HEK293 (cell line): ENCODE data around the gene SF3B3.

Experiments
- CTCF ChIA-PET: fragments of 350-600 bp; formaldehyde crosslinking; extraction: SDS; loops from one replicate; lab custom pipeline; 2021; ENCODE audit warnings: antibody characterized with exemption; lab: Yijun Ruan, JAX
- POLR2A ChIA-PET: fragments of 300-600 bp; formaldehyde crosslinking; extraction: SDS; loops from one replicate; lab custom pipeline; 2020; ENCODE audit warnings: antibody characterized with exemption, inconsistent platforms; lab: Yijun Ruan, JAX
- H3K27ac ChIP-seq: fragments of 200-500 bp; sonication (Bioruptor generic); 2 replicates; pipeline ENCODE4 v1.5.1; 2014; ENCODE audit warnings: low read depth, low read length, control low read depth, inconsistent platforms; ENCODE audit errors: extremely low read depth
- H3K36me3 ChIP-seq, 2 experiments: fragments of 200-500 bp in 1 of 2; sonication (Bioruptor generic) in 1 of 2; 1 replicate in 1 of 2; 2 replicates in 1 of 2; pipeline ENCODE4 v1.5.1; 2014 to 2017; ENCODE audit warnings: inconsistent platforms in 2 of 2, low read length in 2 of 2; ENCODE audit not compliant: control insufficient read depth in 2 of 2, insufficient read depth in 1 of 2
- H3K4me1 ChIP-seq: fragments of 200-500 bp; sonication (Bioruptor generic); 2 replicates; pipeline ENCODE4 v1.5.1; 2014; ENCODE audit warnings: mild to moderate bottlenecking, low read length, inconsistent platforms; ENCODE audit not compliant: control insufficient read depth, insufficient read depth
- H3K4me3 ChIP-seq: 2 replicates; pipeline ENCODE4 v1.5.1; 2011; ENCODE audit warnings: low read depth, mild to moderate bottlenecking, control low read depth, low read length, moderate library complexity
- H3K9me3 ChIP-seq: fragments of 200-500 bp; sonication (Bioruptor generic); 2 replicates; pipeline ENCODE4 v1.5.1; 2014; ENCODE audit warnings: low read depth, low read length, inconsistent platforms; ENCODE audit not compliant: control insufficient read depth, insufficient read depth
- ELK4 ChIP-seq: IDR thresholded peaks from 2 replicates; pipeline ENCODE4 v1.6.1; 2011; ENCODE audit warnings: mild to moderate bottlenecking, low read depth, low read length, borderline replicate concordance
- GLI4 ChIP-seq: fragments of 450-650 bp; formaldehyde crosslinking; IDR thresholded peaks from 2 replicates; pipeline ENCODE4 v1.5.1; 2016; ENCODE audit warnings: missing biosample characterization, missing genetic modification characterization
- OVOL3 ChIP-seq: fragments of 450-650 bp; formaldehyde crosslinking; IDR thresholded peaks from 2 replicates; pipeline ENCODE4 v1.5.1; 2016; ENCODE audit warnings: missing biosample characterization, missing genetic modification characterization
- SP3 ChIP-seq: fragments of 450-650 bp; formaldehyde crosslinking; IDR thresholded peaks from 2 replicates; pipeline ENCODE4 v1.5.1; 2016; ENCODE audit warnings: missing biosample characterization, missing genetic modification characterization
- TCF7L2 ChIP-seq: IDR thresholded peaks from 2 replicates; pipeline ENCODE4 v1.6.1; 2011; ENCODE audit warnings: low read depth, mild to moderate bottlenecking, inconsistent platforms, low read length, moderate library complexity, borderline replicate concordance
- YY1 ChIP-seq: fragments of 450-650 bp; formaldehyde crosslinking; IDR thresholded peaks from 2 replicates; pipeline ENCODE4 v1.5.1; 2018; ENCODE audit warnings: missing biosample characterization, missing genetic modification characterization
- ZBTB1 ChIP-seq: fragments of 450-650 bp; formaldehyde crosslinking; IDR thresholded peaks from 2 replicates; pipeline ENCODE4 v1.5.1; 2016; ENCODE audit warnings: missing biosample characterization, missing genetic modification characterization
- ZBTB21 ChIP-seq: fragments of 450-650 bp; formaldehyde crosslinking; IDR thresholded peaks from 2 replicates; pipeline ENCODE4 v1.5.1; 2017; ENCODE audit warnings: missing biosample characterization, missing genetic modification characterization
- ZFHX2 ChIP-seq: fragments of 450-650 bp; formaldehyde crosslinking; conservative IDR thresholded peaks from 2 replicates; pipeline ENCODE4 v1.5.1; 2016; ENCODE audit warnings: missing biosample characterization, missing genetic modification characterization
- ZNF112 ChIP-seq: fragments of 450-650 bp; formaldehyde crosslinking; IDR thresholded peaks from 2 replicates; pipeline ENCODE4 v1.5.0; 2017; ENCODE audit warnings: missing biosample characterization, missing genetic modification characterization
- ZNF121 ChIP-seq: fragments of 450-650 bp; formaldehyde crosslinking; IDR thresholded peaks from 2 replicates; pipeline ENCODE4 v1.5.1; 2016; ENCODE audit warnings: missing biosample characterization, missing genetic modification characterization
- ZNF132 ChIP-seq: fragments of 450-650 bp; formaldehyde crosslinking; IDR thresholded peaks from 2 replicates; pipeline ENCODE4 v1.5.1; 2017; ENCODE audit warnings: missing biosample characterization, missing genetic modification characterization, borderline replicate concordance
- ZNF157 ChIP-seq: fragments of 450-650 bp; formaldehyde crosslinking; IDR thresholded peaks from 2 replicates; pipeline ENCODE4 v1.5.1; 2016; ENCODE audit warnings: missing biosample characterization, missing genetic modification characterization
- ZNF174 ChIP-seq: fragments of 450-650 bp; formaldehyde crosslinking; IDR thresholded peaks from 2 replicates; pipeline ENCODE4 v1.5.0; 2017; ENCODE audit warnings: missing biosample characterization, mild to moderate bottlenecking, missing genetic modification characterization
- ZNF175 ChIP-seq: fragments of 450-650 bp; formaldehyde crosslinking; IDR thresholded peaks from 2 replicates; pipeline ENCODE4 v1.5.1; 2016; ENCODE audit warnings: missing biosample characterization, missing genetic modification characterization
- ZNF2 ChIP-seq: fragments of 450-650 bp; formaldehyde crosslinking; IDR thresholded peaks from 2 replicates; pipeline ENCODE4 v1.5.1; 2016; ENCODE audit warnings: missing biosample characterization, missing genetic modification characterization
- ZNF211 ChIP-seq: fragments of 450-650 bp; formaldehyde crosslinking; IDR thresholded peaks from 2 replicates; pipeline ENCODE4 v1.5.1; 2016; ENCODE audit warnings: low read depth, missing biosample characterization, missing genetic modification characterization
- ZNF221 ChIP-seq: fragments of 450-650 bp; formaldehyde crosslinking; IDR thresholded peaks from 2 replicates; pipeline ENCODE4 v1.5.1; 2017; ENCODE audit warnings: missing biosample characterization, missing genetic modification characterization, borderline replicate concordance
- ZNF391 ChIP-seq: fragments of 450-650 bp; formaldehyde crosslinking; IDR thresholded peaks from 2 replicates; pipeline ENCODE4 v1.5.1; 2016; ENCODE audit warnings: low read depth, missing biosample characterization, missing genetic modification characterization, borderline replicate concordance
- ZNF501 ChIP-seq: fragments of 450-650 bp; formaldehyde crosslinking; IDR thresholded peaks from 2 replicates; pipeline ENCODE4 v1.5.1; 2016; ENCODE audit warnings: missing biosample characterization, missing genetic modification characterization
- ZNF530 ChIP-seq: fragments of 450-650 bp; formaldehyde crosslinking; IDR thresholded peaks from 2 replicates; pipeline ENCODE4 v1.5.1; 2016; ENCODE audit warnings: low read depth, missing biosample characterization, missing genetic modification characterization
- ZNF610 ChIP-seq: fragments of 450-650 bp; formaldehyde crosslinking; IDR thresholded peaks from 2 replicates; pipeline ENCODE4 v1.5.1; 2016; ENCODE audit warnings: missing biosample characterization, missing genetic modification characterization, borderline replicate concordance
- ZNF623 ChIP-seq: fragments of 450-650 bp; formaldehyde crosslinking; IDR thresholded peaks from 2 replicates; pipeline ENCODE4 v1.5.1; 2016; ENCODE audit warnings: missing biosample characterization, missing genetic modification characterization
- ZNF785 ChIP-seq: fragments of 450-650 bp; formaldehyde crosslinking; IDR thresholded peaks from 2 replicates; pipeline ENCODE4 v1.5.1; 2016; ENCODE audit warnings: missing biosample characterization, missing genetic modification characterization
- ZNF837 ChIP-seq: fragments of 450-650 bp; formaldehyde crosslinking; IDR thresholded peaks from 2 replicates; pipeline ENCODE4 v1.5.1; 2016; ENCODE audit warnings: missing biosample characterization, missing genetic modification characterization
- ZSCAN30 ChIP-seq: fragments of 450-650 bp; IDR thresholded peaks from 2 replicates; pipeline ENCODE4 v1.5.1; 2018; ENCODE audit warnings: missing biosample characterization, mild to moderate bottlenecking, missing genetic modification characterization, moderate library complexity
- TF ChIP-seq, protein P1 (sequence below): fragments of 450-650 bp; formaldehyde crosslinking; IDR thresholded peaks from 2 replicates; pipeline ENCODE4 v1.5.1; 2017; ENCODE audit warnings: missing biosample characterization, missing genetic modification characterization

SF3B3 gene

DNA sequence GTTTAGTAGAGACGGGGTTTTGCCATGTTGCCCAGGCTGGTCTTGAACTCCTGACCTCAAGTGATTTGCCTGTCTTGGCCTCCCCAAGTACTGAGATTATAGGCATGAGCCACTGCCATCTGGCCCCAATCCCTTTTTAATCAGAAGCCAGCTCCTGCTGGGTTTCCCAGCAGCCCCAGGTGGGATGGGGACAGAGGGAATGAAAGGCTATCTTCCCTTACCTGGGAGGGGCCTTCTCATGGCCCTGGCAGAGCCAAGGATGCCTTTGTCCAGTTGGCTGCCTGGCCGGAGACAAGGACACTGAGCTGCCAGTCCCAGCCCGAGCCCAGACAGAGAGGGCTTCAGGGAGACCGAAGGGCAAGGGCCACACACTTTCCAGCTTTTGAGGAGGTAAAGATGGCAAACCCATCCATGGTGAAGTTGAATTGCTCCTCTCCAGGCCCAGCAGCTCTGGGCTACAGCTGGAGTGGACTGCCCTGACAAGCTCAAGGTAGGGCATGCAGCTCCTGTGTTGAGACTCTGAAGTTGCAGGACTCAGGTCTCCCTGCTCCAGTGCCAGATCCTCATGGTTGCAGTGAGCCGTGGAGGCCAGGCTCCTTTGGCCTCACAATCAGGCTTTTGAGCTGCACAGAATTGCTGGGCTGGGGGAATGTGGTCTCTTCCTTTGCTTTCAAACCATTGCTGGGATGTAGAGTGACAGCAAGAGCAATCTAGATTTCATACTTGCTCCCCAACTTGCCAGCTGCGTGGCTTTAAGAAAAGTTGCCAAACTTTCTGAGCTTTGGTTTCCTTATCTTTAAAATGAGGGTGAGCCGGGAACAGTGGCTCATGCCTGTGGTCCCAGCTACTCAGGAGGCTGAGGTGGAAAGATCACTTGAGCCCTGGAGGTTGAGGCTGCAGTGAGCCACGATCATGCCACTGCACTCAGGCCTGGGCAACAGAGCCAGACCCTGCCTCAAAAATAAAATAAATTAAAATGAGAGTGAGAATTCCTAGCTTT is 78.3 kb downstream of the SF3B3 start:
- no peaks in the 10 kb centered on the region for H3K36me3 ChIP-seq
- H3K9me3 ChIP-seq = no peaks in the 10 kb centered on the region
- no peaks in the 10 kb centered on the region for H3K4me1 ChIP-seq
- ChIA-PET POLR2A (no interaction called here), CTCF (interaction anchor here (0.6 to 0.7 kb wide), 2 partner anchors 49 to 52 kb away, joined by 3 read pairs; no protein-coding TSS in a partner anchor)
- no peak overlapping the region for H3K27ac ChIP-seq
- TF ChIP-seq ZNF174 (tag by site-specific recombination) (no peak), ZNF121 (0 out of 2 replicates have a peak, but pooled peaks have one; percentile 26)
- H3K4me3 ChIP-seq = no peak overlapping the region

DNA sequence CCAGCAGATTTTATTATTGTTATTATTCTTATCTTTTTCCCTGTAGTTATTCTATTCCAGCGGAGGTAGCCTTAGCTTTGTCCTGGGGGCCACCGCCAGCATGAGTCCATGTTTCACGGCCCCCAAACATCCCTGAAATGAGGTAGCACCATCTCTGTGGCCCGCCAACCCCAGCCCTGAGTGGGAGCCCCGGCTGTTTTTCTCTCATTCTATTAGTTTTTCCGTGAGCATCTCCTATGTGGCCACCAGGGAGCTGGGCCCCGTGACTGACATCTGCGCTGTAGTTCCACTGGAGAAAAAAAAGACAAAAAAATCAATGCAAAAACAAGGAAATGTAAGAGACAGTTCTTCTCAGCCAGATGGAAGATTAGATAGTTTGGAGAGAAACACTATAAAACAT is 79.2 kb downstream of the SF3B3 start:
- no peak for TF ChIP-seq SP3 (tag by site-specific recombination)
- no peak for TF ChIP-seq ZNF610
- no peak for TF ChIP-seq ZNF837 (tag by site-specific recombination)
- no peak for TF ChIP-seq YY1 (tag by site-specific recombination)
- no peak for TF ChIP-seq ZNF221 (tag by site-specific recombination)
- no peak for TF ChIP-seq GLI4 (tag by site-specific recombination)
- TF ChIP-seq ZFHX2 = no peak
- TF ChIP-seq ZBTB21 = no peak
- no peak for TF ChIP-seq OVOL3 (tag by site-specific recombination)
- TF ChIP-seq ZNF785 = no peak
- no peak for TF ChIP-seq ZNF132 (tag by site-specific recombination)
- TF ChIP-seq ZBTB1 = no peak
- no peak for TF ChIP-seq ZNF501 (tag by site-specific recombination)
- TF ChIP-seq ZNF121 = no peak
- no peak for TF ChIP-seq ZSCAN30 (tag by site-specific recombination)
- no peak for TF ChIP-seq ZNF112 (tag by site-specific recombination)
- TF ChIP-seq ZNF391 (tag by site-specific recombination) = no peak
- TF ChIP-seq ZNF530 (tag by site-specific recombination) = no peak
- TF ChIP-seq, all 188 proteins: peak for 0
- H3K9me3 ChIP-seq = no peaks in the 10 kb centered on the region
- H3K4me3 ChIP-seq = no peak overlapping the region
- POLR2A ChIA-PET = no interaction called here
- H3K4me1 ChIP-seq = no peaks in the 10 kb centered on the region
- CTCF ChIA-PET = no interaction called here
- no peak overlapping the region for H3K27ac ChIP-seq
- no peaks in the 10 kb centered on the region for H3K36me3 ChIP-seq

DNA sequence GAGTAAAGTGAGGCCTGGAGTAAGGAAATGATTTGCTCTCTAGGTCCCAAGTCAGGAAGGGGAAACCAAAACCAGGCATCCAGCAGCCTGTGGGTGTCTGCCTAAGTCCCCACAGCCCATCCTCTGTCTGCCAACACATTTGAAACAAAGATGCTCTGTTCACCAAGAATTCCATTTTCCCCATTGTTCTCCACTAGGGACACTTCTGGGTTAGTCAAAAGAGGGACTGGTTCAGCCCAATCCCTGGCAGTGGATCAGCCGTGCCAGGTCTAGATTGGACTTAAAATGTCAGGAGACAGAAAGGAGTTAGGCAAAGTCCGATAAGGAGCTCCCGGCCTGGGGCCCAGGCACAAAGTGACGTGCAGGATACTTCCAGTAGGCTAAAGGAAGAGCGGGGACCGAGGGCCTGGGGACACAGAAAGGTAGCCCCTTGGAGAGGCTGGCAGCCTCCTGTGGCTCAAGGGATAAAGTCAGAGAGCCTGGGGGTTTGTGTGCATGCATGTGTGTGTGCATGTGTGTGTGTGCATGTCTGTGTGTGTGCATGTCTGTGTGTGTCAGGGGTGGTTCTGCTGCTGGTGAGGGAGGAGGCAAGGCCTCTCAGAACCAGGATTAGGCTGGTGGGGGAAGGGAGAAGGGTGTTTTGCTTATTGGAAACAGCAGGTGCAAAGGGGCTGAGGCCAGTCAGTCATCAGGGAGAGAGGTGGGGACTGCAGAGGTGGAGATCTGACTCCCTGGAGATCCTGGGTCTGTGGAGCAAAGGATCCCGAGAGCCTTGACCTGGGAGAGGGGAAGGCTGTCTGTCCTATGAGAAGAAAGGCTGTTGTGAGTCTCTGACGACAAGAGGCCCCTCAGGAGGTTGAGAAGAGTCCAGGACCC is 81.0 kb downstream of the SF3B3 start:
- TF ChIP-seq ZNF2 (no peak), ZNF623 (tag by site-specific recombination) (peak; percentile 97), ZNF157 (no peak), ZNF174 (tag by site-specific recombination) (no peak), ZNF175 (tag by site-specific recombination) (no peak), ELK4 (no peak), ZNF211 (tag by site-specific recombination) (no peak), TCF7L2 (no peak)
- TF ChIP-seq, protein P1, sequence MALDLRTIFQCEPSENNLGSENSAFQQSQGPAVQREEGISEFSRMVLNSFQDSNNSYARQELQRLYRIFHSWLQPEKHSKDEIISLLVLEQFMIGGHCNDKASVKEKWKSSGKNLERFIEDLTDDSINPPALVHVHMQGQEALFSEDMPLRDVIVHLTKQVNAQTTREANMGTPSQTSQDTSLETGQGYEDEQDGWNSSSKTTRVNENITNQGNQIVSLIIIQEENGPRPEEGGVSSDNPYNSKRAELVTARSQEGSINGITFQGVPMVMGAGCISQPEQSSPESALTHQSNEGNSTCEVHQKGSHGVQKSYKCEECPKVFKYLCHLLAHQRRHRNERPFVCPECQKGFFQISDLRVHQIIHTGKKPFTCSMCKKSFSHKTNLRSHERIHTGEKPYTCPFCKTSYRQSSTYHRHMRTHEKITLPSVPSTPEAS (tag by site-specific recombination) = peak; percentile 90
- CTCF ChIA-PET = interaction anchor here (0.6 kb wide), 2 partner anchors 10 to 48 kb away, joined by 4 read pairs; no protein-coding TSS in a partner anchor
- no peaks in the 10 kb centered on the region for H3K36me3 ChIP-seq
- H3K9me3 ChIP-seq = no peaks in the 10 kb centered on the region
- no peak overlapping the region for H3K4me3 ChIP-seq
- H3K4me1 ChIP-seq = no peaks in the 10 kb centered on the region
- H3K27ac ChIP-seq = no peak overlapping the region
- POLR2A ChIA-PET = no interaction called here
